T-helper 2 cell treated with Interferon-gamma antibody and Interleukin-4, amounts not matched to agents 100 ng/mL and 5 ng/mL, for 36 hours (primary cell): ENCODE data around the gene EVA1A. TPM values are rescaled to one million over a fixed set of nuclear protein-coding genes. Genes with fewer than 3 reads are reported as not detected.

ENCODE experiments used
- intact Hi-C: fragments of 100-400 bp; cut with micrococcal nuclease; formaldehyde crosslinking; loops from one replicate; pipeline ENCODE4 v1.15.1; 2023
- total RNA-seq: library from RNA; stranded (reverse); gene quantifications from 2 replicates; pipeline ENCODE4 v1.2.3, GENCODE V29; 2022

EVA1A gene
- total RNA-seq, 1 donor from 2014 or later: not detected

DNA sequence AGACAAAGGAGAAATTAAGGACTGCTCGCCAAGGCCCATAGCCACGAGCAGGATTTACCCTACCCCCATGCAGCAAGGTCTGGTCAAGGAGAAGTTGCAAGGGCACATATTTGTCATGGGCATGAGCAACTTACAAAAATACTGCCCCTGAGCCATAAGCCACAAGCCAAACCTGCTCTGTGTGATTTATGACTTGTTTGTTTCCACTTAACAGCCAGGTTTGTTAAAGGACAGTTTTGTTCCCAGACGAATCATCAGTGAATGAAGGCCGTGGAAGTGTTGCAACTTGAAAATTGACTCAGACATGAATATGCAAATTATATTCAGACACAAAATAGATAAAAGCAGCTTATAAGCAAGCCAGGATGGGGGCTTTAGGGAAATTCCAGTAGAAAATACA, 31.3 kb upstream of the EVA1A start:
- intact Hi-C loops: no loop called here

GRCh38 chr2:75589391-75590105, 28.8 kb upstream of the EVA1A start:
- intact Hi-C loops: no loop called here

GRCh38 chr2:75587954-75588587, 27.3 kb upstream of the EVA1A start:
- intact Hi-C loops: no loop called here

DNA sequence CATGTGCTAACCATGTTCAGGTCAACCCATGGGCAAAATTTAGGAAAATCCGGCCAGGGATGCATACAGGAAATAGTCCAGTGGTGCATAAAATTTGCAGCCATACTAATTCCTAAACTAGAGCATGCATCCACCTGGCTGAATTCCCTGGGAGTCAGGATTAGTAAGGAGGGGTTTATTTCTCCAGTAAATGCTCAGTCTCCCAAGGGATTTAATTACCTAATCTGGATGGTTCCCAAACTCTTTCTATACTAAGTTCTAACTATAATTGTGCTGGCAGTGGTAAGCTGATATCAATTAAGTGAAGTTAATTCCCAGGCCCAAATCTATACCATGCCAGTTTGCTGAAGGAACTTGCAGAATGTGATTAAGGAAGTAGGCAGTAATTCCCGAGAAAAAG, 26.2 kb upstream of the EVA1A start:
- intact Hi-C loops: no loop called here

GRCh38 chr2:75582840-75583239, 22.1 kb upstream of the EVA1A start:
- intact Hi-C loops: no loop called here

DNA sequence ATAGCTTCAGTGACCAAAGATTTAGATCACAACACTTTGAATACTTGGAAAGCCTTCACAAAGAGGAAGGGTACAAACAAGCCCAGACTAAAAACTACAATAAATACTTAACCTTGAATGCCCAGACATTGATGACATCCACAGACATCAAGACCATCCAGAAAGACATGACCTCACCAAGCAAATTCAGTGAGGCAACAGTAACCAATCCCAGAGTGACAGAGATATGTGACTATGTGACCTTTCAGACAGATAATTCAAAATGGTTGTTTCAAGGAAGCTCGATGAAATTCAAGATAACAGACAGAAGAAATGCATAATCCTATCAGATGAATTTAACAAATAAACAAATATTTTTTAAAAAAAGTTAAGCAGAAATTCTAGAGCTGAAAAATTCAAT, 19.9 kb upstream of the EVA1A start:
- intact Hi-C loops: no loop called here

- intact Hi-C loops: no loop called here
These were observed 19.4 kb upstream of the EVA1A start for GRCh38 chr2:75580156-75580555.

- intact Hi-C loops: no loop called here
These were observed 18.4 kb upstream of the EVA1A start for GRCh38 chr2:75579186-75579585.

- intact Hi-C loops: no loop called here
These were observed 16.5 kb upstream of the EVA1A start for GRCh38 chr2:75577280-75577679.

GRCh38 chr2:75574106-75574505, 13.4 kb upstream of the EVA1A start:
- intact Hi-C loops: no loop called here

- intact Hi-C loops: no loop called here
These were observed 12.6 kb upstream of the EVA1A start for GRCh38 chr2:75573145-75573878.

DNA sequence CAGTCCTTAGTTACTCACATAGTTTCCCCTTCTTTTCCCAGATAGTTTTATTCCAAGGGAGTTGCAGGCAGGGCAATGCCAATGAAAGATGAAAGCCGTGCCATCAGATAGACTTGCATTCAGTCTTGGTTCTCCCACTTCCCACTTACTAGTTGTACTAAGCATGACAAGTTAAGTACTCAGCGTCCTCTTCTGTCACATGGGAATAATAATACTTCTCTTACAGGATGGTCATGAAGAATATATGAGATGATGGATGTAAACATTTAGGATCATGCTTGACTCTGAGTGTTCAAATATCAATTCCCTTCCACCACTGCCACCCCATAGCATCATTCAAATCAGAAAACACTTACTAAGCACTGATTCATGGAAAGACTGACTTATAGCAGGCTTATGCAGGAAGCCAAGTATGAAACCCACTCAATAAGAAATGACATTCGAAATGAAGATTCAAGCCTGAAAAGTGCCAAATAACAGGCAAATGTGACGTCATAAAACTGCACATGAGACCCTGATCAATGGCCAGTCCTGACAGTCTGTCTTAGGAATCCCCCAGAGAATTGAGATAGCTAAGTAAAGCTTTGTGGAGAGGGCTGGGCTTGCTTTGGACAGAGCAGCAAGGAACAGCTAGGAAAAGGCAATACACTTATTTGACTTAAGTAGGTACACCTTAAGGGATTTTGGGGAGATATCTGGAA, 11.1 kb upstream of the EVA1A start:
- intact Hi-C loops: no loop called here

- intact Hi-C loops: no loop called here
These were observed 10.4 kb upstream of the EVA1A start for GRCh38 chr2:75570948-75571729.

GRCh38 chr2:75570024-75570947, 9.5 kb upstream of the EVA1A start:
- intact Hi-C loops: no loop called here

- intact Hi-C loops: no loop called here
These were observed 8.8 kb upstream of the EVA1A start for GRCh38 chr2:75569546-75569945.

DNA sequence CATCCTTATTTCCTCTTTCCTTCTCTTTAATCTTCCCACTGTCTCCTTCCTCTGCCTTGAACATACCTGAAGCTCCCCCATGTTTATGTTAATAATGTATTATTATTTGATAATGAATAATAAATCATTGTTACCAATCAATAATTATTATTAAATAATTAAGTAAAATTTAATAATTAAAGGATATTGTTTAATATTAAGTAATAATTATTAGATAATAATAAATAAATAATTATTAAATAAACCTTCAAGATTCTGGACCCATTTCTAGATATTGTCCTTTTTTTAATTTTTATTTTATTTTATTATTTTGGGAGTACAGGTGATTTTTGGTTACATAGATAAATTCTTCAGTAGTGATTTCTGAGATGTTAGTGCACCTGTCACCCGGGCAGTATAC, 7.4 kb upstream of the EVA1A start:
- intact Hi-C loops: no loop called here

GRCh38 chr2:75565472-75566462, 5.0 kb upstream of the EVA1A start:
- intact Hi-C loops: no loop called here

GRCh38 chr2:75564713-75565359, 4.1 kb upstream of the EVA1A start:
- intact Hi-C loops: no loop called here
